Spleen (tissue), 11 donors: ENCODE results near the gene ZNF655. TPM values are rescaled to one million over a fixed set of nuclear protein-coding genes. Genes with fewer than 3 reads are reported as not detected.
A peak's percentile ranks its signal among the peaks of the same experiment; 100 is the strongest.

Experiments
- DNase-seq: peaks from one replicate; pipeline ENCODE4 v3.0.0-alpha.2; 2020
- H3K27ac ChIP-seq, 8 donors: fragments of 200-600 bp; sonication (generic) in 7 of 8; 1 replicate in 4 of 8; 2 replicates in 4 of 8; pipeline versions ENCODE4 v1.5.0 to v1.8.0; 2016 to 2021; ENCODE audit warnings: inconsistent platforms in 4 of 8, mild to moderate bottlenecking in 4 of 8, moderate library complexity in 1 of 8
- H3K27me3 ChIP-seq, 7 donors: fragments of 200-600 bp; sonication (generic) in 6 of 7; replicated peaks in 1 of 7; 1 replicate in 4 of 7; 2 replicates in 3 of 7; pipeline versions ENCODE4 v1.5.0 to v1.8.0; 2016 to 2021; ENCODE audit warnings: inconsistent platforms in 3 of 7, mild to moderate bottlenecking in 1 of 7
- H3K36me3 ChIP-seq, 6 donors: fragments of 200-600 bp; sonication (generic) in 5 of 6; 1 replicate in 4 of 6; 2 replicates in 2 of 6; pipeline versions ENCODE4 v1.5.0 to v1.8.0; 2016 to 2021; ENCODE audit warnings: inconsistent platforms in 2 of 6
- H3K4me1 ChIP-seq, 6 donors: fragments of 200-600 bp; sonication (generic) in 5 of 6; 1 replicate in 3 of 6; 2 replicates in 3 of 6; pipeline versions ENCODE4 v1.5.0 to v1.8.0; 2016 to 2021; ENCODE audit warnings: inconsistent platforms in 3 of 6
- H3K4me3 ChIP-seq, 8 donors: fragments of 200-600 bp; sonication (generic) in 7 of 8; 1 replicate in 4 of 8; 2 replicates in 4 of 8; pipeline versions ENCODE4 v1.5.0 to v1.8.0; 2016 to 2021; ENCODE audit warnings: inconsistent platforms in 4 of 8, mild to moderate bottlenecking in 4 of 8, moderate library complexity in 2 of 8
- H3K9me3 ChIP-seq, 8 donors: fragments of 200-600 bp; sonication (generic) in 7 of 8; 1 replicate in 4 of 8; 2 replicates in 4 of 8; pipeline versions ENCODE4 v1.5.0 to v1.8.0; 2016 to 2021; ENCODE audit warnings: inconsistent platforms in 4 of 8
- CTCF ChIP-seq, 11 experiments: fragments of 200-600 bp in 7 of 11; fragments of 450-650 bp in 4 of 11; sonication (generic) in 4 of 11; IDR thresholded peaks in 8 of 11; conservative IDR thresholded peaks in 3 of 11; 1 replicate in 7 of 11; 2 replicates in 4 of 11; pipeline versions ENCODE4 v1.4.0 to v1.8.0; 2016 to 2021; ENCODE audit warnings: antibody characterized with exemption in 11 of 11, inconsistent platforms in 4 of 11, mild to moderate bottlenecking in 1 of 11
- POLR2A ChIP-seq, 3 donors: fragments of 450-650 bp; IDR thresholded peaks; one replicate each; pipeline ENCODE4 v1.5.1; 2017; ENCODE audit warnings: antibody characterized with exemption in 3 of 3, mild to moderate bottlenecking in 1 of 3
- POLR2AphosphoS5 ChIP-seq, 3 donors: sonication (generic); formaldehyde crosslinking; IDR thresholded peaks; one replicate each; pipeline ENCODE4 v1.5.1; 2017; ENCODE audit warnings: antibody characterized with exemption in 3 of 3
- WGBS, 5 donors: extraction: QIAGEN DNeasy Blood & Tissue Kit in 3 of 5; methylation state at CpG; one replicate each; pipeline versions ENCODE4 v1.1.5 to v1.1.7; 2013 to 2018; 5-methylcytosine and 5-hydroxymethylcytosine counted together
- intact Hi-C: fragments of 100-400 bp; cut with DNase I; formaldehyde crosslinking; loops from one replicate; pipeline ENCODE4 v1.15.0; 2023; ENCODE audit warnings: low total_unique reads
- polyA plus RNA-seq, 3 donors: library from polyadenylated mRNA; stranded (reverse); fragments of 200-250 nt; gene quantifications; one replicate each; pipeline ENCODE4 v1.2.1, GENCODE V29; 2013
- total RNA-seq, 7 donors: library from RNA; depleted of rRNA in 3 of 7; stranded (reverse); fragments of >200 nt in 3 of 7; fragmentation: NEBNext Ultra II Directional in 4 of 7; extraction: Animal tissue kit (Norgen Biotek cat#: 25700) in 4 of 7; gene quantifications; one replicate each; pipeline versions ENCODE4 v1.1.0 to v1.2.1, GENCODE V29; 2016 to 2021
- donor health status: healthy with polysubstance abuse.
- donor health status: DM: no; HTN: no; CAD: no; lungs with moderate emphysema.
- donor health status: DM: no; HTN: no; CAD: no.
- donor health status: Bipolar disorder and iron deficiency.
- donor health status: healthy.
- donor health status: DM: no; HTN: no; CAD: no.
- donor health status: DM: yes; HTN: yes; CAD: no.

Gene ZNF655
- total and polyA plus RNA-seq, 10 donors, result 34.5 to 176 (median 86.6) TPM

GRCh38 chr7:99551334-99551733 lies 7.1 kb upstream of the ZNF655 start:
- intact Hi-C loops, result loop anchor here (5.0 kb wide), 1 partner anchor 44 kb away; no protein-coding TSS in a partner anchor
- TF ChIP-seq POLR2A (IDR thresholded peaks at IDR 0.05) (no peak), POLR2AphosphoS5 (IDR thresholded peaks at IDR 0.05) (no peak), CTCF (IDR thresholded peaks at IDR 0.05 in 8 of 11, conservative IDR thresholded peaks at IDR 0.05 in 3 of 11) (no peak)
- WGBS, 5 donors, result 13 to 22% (median 19%) methylated on average over 15 of the region's 15 CpGs
- H3K9me3 ChIP-seq, result peaks cover 0 to 16% (median 10%) of the 10 kb centered on the region in 8 donors
- no peak for DNase-seq
- peaks cover 0 to 49% (median 22%) of the 10 kb centered on the region in 6 donors for H3K36me3 ChIP-seq
- peak overlapping the region; percentile 51 to 85 (median 71) for H3K4me3 ChIP-seq
- peak overlapping the region; percentile 53 to 93 (median 89) for H3K27ac ChIP-seq
- H3K4me1 ChIP-seq, result peaks cover 10 to 43% (median 29%) of the 10 kb centered on the region in 6 donors
- no peaks in the 10 kb centered on the region for H3K27me3 ChIP-seq

- peaks cover 0 to 55% (median 25%) of the 10 kb centered on the region in 6 donors for H3K36me3 ChIP-seq
- H3K27me3 ChIP-seq, result no peaks in the 10 kb centered on the region
- peaks cover 0 to 16% (median 10%) of the 10 kb centered on the region in 8 donors for H3K9me3 ChIP-seq
- H3K4me3 ChIP-seq, result peak within 1 kb of the TSS; percentile 51 to 85 (median 71)
- intact Hi-C loops, result loop anchor here (5.0 kb wide), 1 partner anchor 45 kb away; no protein-coding TSS in a partner anchor
- H3K4me1 ChIP-seq, result peaks cover 14 to 49% (median 34%) of the 10 kb centered on the region in 6 donors
- 0 to 1% (median 0%) methylated on average over 34 to 37 of the region's 37 CpGs for WGBS, 5 donors
- peak within 1 kb of the TSS; percentile 53 to 93 (median 89) for H3K27ac ChIP-seq
- TF ChIP-seq CTCF (IDR thresholded peaks at IDR 0.05 in 8 of 11, conservative IDR thresholded peaks at IDR 0.05 in 3 of 11) (no peak), POLR2A (IDR thresholded peaks at IDR 0.05) (peak; percentile 23 to 38 (median 28)), POLR2AphosphoS5 (IDR thresholded peaks at IDR 0.05) (peak; percentile 92 to 97 (median 92))
- DNase-seq, result peak; percentile 98
Observed at GRCh38 chr7:99551767-99552463, 6.5 kb upstream of the ZNF655 start, which contains the start of gene FAM200A. Gene FAM200A (minus strand): TSS chr7:99552114. CDS start chr7:99548407, 3,707 bp downstream.

GRCh38 chr7:99553039-99553438 lies 5.4 kb upstream of the ZNF655 start:
- H3K9me3 ChIP-seq, result peaks cover 0 to 6% (median under 1%) of the 10 kb centered on the region in 8 donors
- H3K27me3 ChIP-seq, result no peaks in the 10 kb centered on the region
- H3K36me3 ChIP-seq, result peaks cover 0 to 46% (median 16%) of the 10 kb centered on the region in 6 donors
- DNase-seq, result no peak
- peaks cover 21 to 60% (median 44%) of the 10 kb centered on the region in 6 donors for H3K4me1 ChIP-seq
- H3K27ac ChIP-seq, result no peak overlapping the region
- TF ChIP-seq POLR2AphosphoS5 (IDR thresholded peaks at IDR 0.05), result no peak
- TF ChIP-seq POLR2A (IDR thresholded peaks at IDR 0.05), result no peak
- TF ChIP-seq CTCF (IDR thresholded peaks at IDR 0.05 in 8 of 11, conservative IDR thresholded peaks at IDR 0.05 in 3 of 11), result no peak
- intact Hi-C loops, result loop anchor here (5.0 kb wide), 1 partner anchor 46 kb away; no protein-coding TSS in a partner anchor
- 93 to 99% (median 95%) methylated on average over 4 of the region's 4 CpGs for WGBS, 5 donors
- H3K4me3 ChIP-seq, result no peak overlapping the region

- Histone ChIP-seq H3K4me3 (no peak overlapping the region), H3K27ac (no peak overlapping the region), H3K4me1 (peaks cover 25 to 71% (median 53%) of the 10 kb centered on the region in 6 donors), H3K9me3 (no peaks in the 10 kb centered on the region), H3K36me3 (peaks cover 0 to 39% (median 12%) of the 10 kb centered on the region in 6 donors), H3K27me3 (no peaks in the 10 kb centered on the region)
- 75 to 89% (median 88%) methylated on average over 2 of the region's 2 CpGs for WGBS, 5 donors
- DNase-seq, result no peak
- intact Hi-C loops, result loop anchor here (5.0 kb wide), 1 partner anchor 48 kb away; no protein-coding TSS in a partner anchor
- TF ChIP-seq POLR2AphosphoS5 (IDR thresholded peaks at IDR 0.05), result no peak
- TF ChIP-seq POLR2A (IDR thresholded peaks at IDR 0.05), result no peak
- TF ChIP-seq CTCF (IDR thresholded peaks at IDR 0.05 in 8 of 11, conservative IDR thresholded peaks at IDR 0.05 in 3 of 11), result no peak
Observed at GRCh38 chr7:99554939-99555338, 3.5 kb upstream of the ZNF655 start.
